Stomach (tissue), 4 donors: ENCODE data around the gene RAB4A.

Source experiments
- CTCF ChIP-seq, 7 experiments: fragments of 450-650 bp in 4 of 7; fragments of 200-600 bp in 3 of 7; sonication (generic) in 3 of 7; IDR thresholded peaks; one replicate each; pipeline ENCODE4 v1.5.1; 2016 to 2019; ENCODE audit warnings: antibody characterized with exemption in 7 of 7, control low read depth in 2 of 7, mild to moderate bottlenecking in 1 of 7
- EP300 ChIP-seq: sonication (generic); formaldehyde crosslinking; IDR thresholded peaks from one replicate; pipeline ENCODE4 v1.6.1; 2017; ENCODE audit warnings: antibody characterized with exemption
- POLR2A ChIP-seq, 4 donors: fragments of 450-650 bp; IDR thresholded peaks; one replicate each; pipeline ENCODE4 v1.6.1; 2016; ENCODE audit warnings: antibody characterized with exemption in 4 of 4, control low read depth in 2 of 4, mild to moderate bottlenecking in 1 of 4, moderate library complexity in 1 of 4
- POLR2AphosphoS5 ChIP-seq, 3 donors: sonication (generic); formaldehyde crosslinking; IDR thresholded peaks; one replicate each; pipeline ENCODE4 v1.6.1; 2016; ENCODE audit warnings: antibody characterized with exemption in 3 of 3

GRCh38 chr1:229286099-229286766 lies 15.3 kb downstream of the RAB4A start:
- TF ChIP-seq POLR2A (IDR thresholded peaks at IDR 0.05) (no peak), CTCF (IDR thresholded peaks at IDR 0.05) (no peak), POLR2AphosphoS5 (IDR thresholded peaks at IDR 0.05) (no peak), EP300 (no peak)
